Hypothalamus (tissue), 51 donors: Measurements from ENCODE around the gene SMIM31.

Experiments used
- DNase-seq, 51 donors: peaks; one replicate each; lab custom pipeline; 2025; lab: John Stamatoyannopoulos, UW

SMIM31 gene

GRCh38 chr4:164780839-164781238 is 26.9 kb downstream of the SMIM31 start:
- DNase-seq = no peak

DNA sequence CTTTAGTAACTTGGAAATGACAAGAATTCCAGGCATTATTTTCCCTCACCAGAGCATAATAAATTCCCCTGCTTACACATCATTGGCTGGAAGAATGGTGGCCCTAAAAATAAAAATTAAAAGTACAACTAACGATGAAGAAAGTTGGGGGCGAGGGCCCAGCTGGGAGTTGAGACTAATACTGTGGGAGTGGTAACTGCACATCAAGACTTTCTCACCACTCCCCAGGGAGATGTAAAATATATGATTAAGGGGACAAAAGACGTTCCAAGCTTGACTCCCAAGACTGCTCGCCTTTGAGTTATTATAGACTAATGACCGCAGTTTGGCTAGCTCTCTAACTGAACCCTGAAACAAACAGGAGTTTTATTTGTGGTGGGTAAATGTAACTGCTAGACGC is 30.0 kb downstream of the SMIM31 start:
- no peak for DNase-seq

- DNase-seq = no peak
Measured at GRCh38 chr4:164789047-164789446, 35.1 kb downstream of the SMIM31 start.

- DNase-seq = no peak
Measured at GRCh38 chr4:164790249-164790648, 36.3 kb downstream of the SMIM31 start.

DNA sequence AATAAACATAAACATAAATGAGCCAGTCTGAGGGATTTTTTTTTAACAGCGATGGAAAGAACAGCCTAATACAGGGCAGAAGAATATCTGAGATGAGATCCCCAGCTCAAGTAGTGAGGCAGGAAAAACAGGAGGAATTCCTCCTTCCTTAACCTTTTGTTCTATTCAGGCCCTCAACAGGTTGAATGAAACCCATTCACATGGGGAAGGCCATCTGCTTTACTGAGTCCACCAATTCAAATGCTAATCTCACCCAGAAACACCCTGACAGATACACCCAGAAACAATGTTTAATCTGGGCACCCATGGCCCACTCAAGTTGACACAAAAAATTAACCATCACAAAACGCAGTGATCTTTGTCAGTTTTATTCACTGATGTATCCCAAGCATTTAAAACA is 45.5 kb downstream of the SMIM31 start:
- no peak for DNase-seq

DNA sequence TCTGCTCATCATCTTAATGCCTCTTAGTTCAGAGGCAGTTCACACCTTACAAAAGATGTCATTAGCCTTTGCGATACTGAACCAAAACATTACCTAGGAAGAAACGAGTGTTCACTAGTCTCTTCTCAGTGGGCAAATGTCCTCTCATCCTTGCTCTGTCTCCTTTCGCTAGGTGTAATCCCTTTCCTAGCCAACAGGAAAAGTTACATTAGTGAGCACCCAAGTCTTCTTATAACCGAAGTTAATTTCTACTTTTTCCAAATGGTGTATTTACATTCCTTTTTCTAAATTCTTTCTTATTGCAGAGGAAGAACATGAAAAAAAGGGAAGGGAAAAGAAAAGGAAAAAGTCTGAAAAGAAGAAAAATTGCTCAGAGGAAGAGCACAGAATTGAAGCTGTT is 46.9 kb downstream of the SMIM31 start:
- DNase-seq = no peak

- no peak for DNase-seq
Measured at GRCh38 chr4:164802301-164802901, 48.5 kb downstream of the SMIM31 start.

GRCh38 chr4:164803702-164804101 is 49.8 kb downstream of the SMIM31 start:
- DNase-seq = no peak

DNA sequence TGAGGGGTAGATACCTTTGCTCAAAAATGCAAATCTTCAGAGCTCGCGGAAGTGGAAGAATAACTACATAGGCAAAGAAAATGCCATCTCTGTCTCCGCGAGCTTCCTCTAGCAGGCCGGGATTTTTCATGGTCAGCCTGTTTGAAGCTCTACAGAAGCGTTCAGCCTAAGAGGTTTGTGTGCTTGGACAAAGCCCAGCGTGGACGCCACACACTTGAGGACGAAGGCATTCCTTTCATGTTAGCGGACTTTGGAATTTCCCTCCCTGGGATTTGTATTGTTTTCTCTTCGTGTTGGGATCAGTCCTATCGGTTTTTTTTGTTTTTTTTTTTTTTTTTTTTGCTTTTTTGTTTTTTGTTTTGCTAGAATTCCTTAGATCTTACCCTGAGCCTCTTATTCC is 53.7 kb downstream of the SMIM31 start:
- no peak for DNase-seq

DNA sequence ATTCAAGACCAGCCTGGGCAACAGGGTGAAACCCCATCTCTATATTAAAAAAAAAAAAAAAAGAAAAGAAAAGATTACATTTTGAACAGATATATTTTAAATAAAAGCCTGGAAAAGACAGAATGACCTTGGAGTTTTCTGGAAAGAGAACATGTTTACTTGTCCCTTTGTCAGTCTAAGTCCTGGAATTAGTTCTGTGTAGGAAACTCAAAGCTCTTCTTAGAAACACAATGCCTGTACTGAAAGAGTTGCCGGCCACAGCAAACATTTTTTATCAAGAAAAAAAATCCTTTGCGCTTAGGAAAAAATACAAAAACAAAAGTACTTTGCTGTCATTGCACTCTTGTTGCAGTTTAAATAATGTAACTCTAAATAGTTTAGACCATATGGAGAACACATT is 59.6 kb downstream of the SMIM31 start:
- DNase-seq = no peak

- DNase-seq = no peak
Measured at GRCh38 chr4:164815711-164816110, 61.8 kb downstream of the SMIM31 start.

DNA sequence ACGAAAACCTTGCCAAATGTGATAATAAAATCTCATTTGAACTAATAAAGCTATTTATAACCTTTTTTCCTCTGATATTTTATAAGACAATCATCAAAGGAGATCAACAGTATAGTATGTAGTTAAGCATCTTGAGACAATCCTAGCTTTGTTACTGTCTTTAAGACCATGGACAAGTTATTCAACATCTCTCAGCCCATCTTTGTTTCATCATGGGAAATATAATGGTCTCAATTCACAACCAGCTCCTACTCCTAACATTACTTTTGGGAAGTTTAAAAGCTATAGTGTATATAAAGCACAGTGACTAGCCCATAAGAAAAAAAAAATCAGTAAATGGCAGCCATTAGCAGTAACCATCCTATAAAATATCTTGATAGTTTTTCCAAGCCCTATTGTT is 65.4 kb downstream of the SMIM31 start:
- no peak for DNase-seq

DNA sequence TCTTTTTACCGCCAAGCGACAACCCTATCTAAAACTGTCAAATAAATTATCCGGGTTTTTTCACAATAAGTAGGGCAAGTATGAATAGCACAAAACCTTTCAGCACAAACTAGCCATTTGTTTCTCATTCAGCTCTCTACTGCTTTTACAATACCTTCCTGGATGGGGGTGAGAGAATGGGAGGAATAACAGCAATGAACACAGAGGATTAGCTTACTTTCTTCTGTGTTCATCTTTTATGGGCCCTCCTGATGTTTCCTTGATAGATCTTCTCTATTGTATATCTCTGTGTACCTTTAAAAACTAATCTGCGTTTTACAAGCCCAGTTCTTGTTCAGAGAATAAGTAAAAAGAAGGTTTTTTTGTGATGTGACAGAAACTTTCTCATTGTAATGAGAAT is 67.8 kb downstream of the SMIM31 start:
- no peak for DNase-seq

- no peak for DNase-seq
Measured at GRCh38 chr4:164824581-164824980, 70.7 kb downstream of the SMIM31 start.

DNA sequence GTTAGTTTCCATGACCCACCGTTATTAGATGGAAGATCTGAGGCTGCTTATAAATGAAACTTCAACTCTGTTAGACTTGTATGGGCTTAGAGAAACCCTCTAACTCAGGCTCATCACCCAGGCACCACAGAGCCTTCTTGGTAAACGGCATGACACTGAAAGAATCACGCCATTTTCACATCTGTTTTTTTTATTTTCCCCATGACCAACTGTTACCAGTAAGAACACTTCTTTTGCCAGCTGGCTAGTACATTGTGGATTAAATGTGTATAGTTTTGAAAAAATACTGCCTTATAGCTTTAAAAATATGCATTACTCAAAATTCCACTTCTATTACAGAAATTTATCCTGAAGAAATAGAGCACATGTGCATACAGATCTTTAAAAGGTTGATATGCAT is 75.0 kb downstream of the SMIM31 start:
- no peak for DNase-seq

- no peak for DNase-seq
Measured at GRCh38 chr4:164846566-164846965, 92.6 kb downstream of the SMIM31 start.

DNA sequence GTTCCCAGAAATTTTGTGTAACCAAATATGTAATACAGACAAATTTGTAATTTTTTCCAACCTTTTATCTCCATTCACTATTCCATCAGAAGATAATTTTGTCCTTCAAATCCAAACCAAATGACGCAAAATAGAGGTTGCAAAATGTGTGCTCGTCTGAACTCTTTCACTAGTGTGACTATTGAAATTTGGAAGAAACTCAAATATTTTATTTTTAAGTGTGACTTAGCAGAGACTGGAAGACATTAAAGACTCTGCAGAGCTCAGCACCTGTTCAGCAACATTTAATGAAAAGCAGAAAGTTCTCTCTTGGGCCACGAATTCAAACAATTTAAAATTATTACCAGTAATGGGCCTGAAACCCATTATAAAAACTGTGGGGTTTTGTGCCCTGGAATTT is 93.1 kb downstream of the SMIM31 start:
- no peak for DNase-seq

- no peak for DNase-seq
Measured at GRCh38 chr4:164847967-164848649, 94.2 kb downstream of the SMIM31 start.
